ENCODE results near the gene MIER2.
"Not testable (repeated sequence)": the region's sequence is repeated elsewhere in the genome, so short reads cannot be mapped to it uniquely, and the experiment has no call there.

Gene MIER2

DNA sequence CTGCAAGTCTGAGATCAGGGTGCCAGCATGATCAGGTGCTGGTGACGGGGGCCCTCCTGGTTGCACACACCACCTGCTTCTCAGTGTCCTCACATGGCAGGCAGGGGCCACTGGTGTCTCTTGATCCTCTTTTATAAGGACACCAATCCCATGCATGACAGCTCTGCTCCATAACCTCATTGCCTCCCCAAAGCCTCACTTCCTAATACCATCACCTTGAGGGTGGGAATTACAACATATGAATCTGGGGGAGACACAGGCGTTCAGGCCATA lies 15.0 kb upstream of the MIER2 start:
- DNase-seq (ENCODE audit: low spot score): no peak

DNA sequence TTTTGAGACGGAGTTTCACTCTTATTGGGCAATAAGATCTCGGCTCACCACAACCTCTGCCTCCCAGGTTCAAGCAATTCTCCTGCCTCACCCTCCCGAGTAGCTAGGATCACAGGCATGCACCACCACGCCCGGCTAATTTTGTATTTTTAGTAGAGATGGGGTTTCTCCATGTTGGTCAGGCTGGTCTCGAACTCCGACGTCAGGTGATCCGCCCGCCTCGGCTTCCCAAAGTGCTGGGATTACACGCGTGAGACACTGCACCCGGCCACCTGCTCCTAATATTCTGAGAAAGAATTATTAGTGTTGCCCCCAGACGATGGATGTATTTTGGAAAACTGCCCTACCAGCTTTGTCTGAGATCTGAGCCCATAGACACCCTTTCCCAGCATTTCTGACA lies 10.9 kb upstream of the MIER2 start:
- DNase-seq (ENCODE audit: low spot score): not testable (repeated sequence)

DNA sequence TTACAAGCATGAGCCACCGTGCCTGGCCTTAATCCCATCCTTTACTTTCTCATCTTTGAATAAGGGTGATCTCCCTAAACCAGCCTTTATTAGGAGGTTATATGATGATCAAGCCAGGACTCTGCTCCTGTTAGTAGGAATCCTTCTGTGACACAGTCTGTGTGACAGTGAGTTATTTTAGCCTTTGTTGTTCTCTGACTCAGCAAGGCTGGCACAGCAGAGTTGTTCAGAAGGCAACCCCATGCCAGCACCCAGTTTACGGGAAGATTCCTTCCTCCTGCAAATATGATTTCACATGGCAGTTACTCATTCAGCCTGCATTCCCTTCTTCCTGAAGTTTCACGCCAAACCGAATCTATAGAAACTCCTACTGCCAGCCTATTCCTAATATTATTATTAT lies 10.5 kb upstream of the MIER2 start:
- no peak for DNase-seq (ENCODE audit: low spot score)

DNA sequence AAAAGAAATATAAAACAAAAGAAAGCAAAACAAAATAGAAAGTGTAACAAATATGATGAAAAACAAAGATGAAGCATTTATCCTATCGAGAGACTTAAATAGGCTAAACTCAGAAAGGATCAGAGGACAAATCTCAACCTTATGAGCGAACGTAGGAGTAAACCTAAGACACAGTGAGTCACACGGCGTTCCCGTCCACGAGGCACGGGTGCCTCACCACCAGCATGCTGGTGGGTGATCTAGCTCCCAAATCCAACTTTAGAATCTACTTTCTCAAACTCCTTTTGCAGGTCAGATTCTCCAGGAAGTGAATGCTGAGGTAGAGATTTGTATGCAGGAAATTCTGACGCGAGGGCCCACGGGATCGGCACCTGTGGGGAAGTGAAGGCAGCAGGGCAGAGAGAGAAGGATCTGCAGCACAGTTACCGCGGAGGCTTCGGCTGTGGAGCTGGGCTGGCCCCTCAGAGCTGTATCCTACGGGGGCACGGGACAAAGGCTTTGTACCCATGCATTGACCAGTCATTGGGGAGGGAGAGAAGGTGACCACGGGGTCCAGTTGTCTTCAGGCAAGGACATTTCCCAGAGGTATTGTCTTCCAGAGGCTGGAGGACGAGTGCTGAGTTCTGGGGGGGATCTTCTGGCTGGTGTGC lies 7.5 kb upstream of the MIER2 start:
- DNase-seq (ENCODE audit: low spot score): no peak

DNA sequence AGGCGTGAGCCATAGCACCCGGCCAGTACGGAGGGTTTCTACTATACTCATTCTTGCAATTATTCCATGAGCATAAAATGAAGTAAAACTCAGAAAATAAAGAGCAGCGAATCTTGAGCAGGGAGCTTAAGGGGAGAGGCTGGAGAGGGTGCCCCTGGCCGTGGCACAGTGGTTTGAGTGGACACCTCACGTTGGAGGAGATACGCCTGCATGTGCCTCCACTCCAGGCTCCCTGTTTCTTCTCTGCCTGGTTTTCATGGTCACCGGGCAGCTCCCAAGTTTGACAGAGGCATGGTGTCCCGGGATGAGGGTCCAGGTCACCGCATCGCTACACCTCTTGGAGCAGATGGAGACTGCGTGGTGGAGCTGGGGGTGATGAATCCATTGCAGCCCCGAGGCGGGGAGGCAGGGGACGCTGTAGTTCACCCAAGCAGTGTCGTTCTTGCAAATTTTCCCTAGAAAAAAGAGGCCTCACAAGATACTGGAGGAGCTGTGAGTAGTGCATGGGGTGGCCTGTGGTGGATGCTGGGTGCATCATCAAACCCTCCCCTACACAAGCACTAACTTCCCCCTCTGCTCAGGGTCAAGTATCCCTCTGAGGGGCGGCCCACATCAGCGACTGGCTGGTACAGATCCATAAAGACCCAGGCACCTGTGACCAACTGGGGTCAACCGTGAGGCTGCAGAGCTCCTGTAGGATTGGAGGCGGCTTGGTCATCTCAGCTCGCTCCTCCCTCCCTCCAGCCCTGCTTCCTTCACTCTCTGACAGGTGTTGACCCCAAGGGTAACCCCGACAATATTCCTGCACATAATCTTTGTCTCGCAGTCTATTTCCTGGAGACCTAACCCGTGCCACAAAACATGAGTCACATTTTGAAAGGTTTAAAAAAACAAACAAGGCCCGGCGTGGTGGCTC lies 3.6 kb upstream of the MIER2 start:
- no peak for DNase-seq (ENCODE audit: low spot score)

- DNase-seq (ENCODE audit: low spot score): no peak
Observed at GRCh38 chr19:345320-345879, 804 bp upstream of the MIER2 start.

DNA sequence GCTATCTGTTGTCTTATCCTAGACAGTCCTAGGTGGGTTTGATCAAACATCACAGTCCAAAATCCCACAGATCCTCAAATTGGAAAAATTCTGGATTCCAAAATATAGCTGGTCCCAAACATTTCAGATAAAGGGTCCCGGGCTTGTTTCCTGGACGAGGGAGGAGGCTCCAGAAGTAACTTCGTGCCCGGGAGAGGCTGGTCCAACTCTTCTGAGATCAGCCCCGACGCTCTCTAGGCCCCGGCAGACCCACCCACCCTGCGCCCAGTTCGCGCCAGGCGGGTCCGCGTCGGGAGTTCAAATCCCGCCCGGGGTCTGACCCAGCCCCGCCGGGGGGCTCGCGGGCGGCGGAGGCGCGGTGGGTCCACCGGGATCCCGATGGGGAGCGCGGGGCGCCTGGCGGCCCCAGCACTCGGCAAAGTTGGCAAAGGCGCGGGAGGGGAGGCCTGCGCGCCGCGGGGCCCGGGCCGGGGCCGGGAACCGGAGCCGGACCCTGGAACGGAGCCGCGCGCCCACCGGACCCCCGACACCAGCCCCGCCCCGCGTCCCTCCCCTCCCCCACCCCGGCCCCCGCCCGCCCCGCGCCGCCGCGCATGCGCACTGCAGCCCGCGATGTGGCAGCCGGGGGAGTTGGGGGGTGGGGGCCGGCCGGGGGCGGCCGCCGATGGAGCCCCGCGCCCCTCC lies 513 bp downstream of the MIER2 start:
- no peak for DNase-seq (ENCODE audit: low spot score)

GRCh38 chr19:343451-343931 lies 1.1 kb downstream of the MIER2 start:
- DNase-seq (ENCODE audit: low spot score): no peak

DNA sequence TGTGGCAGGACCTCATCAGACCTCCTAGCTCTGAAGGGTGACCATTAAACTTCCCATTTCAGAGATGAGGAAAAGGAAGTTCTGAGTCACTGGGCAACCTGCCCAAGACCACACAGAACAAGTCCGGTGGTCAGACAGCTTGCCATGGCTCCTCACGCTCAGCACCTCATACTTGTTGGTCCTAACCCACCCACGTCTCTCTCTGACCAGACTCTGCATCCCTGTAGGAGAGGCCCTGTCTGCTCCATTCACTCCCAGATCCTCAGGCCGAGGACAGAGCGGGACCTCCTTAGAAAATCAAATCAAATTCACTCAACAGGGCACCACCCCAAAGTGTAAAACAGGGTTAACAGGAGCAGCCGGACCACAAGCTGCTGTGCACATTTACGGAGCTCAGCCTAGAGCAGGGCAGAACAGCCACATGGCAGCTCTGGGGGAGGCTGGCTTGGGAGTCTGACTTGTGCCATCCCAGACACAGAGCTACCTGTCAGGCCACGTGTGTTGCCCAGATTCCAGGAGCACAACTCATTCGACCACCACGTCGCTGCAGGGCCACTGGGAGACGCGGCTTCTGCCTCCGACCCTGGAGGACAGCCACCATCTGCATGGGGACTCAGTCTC lies 1.7 kb downstream of the MIER2 start:
- peak; percentile 39 for DNase-seq (ENCODE audit: low spot score)

- no peak for DNase-seq (ENCODE audit: low spot score)
Observed at GRCh38 chr19:342128-342455, 2.5 kb downstream of the MIER2 start.

GRCh38 chr19:341386-342127 lies 3.0 kb downstream of the MIER2 start:
- no peak for DNase-seq (ENCODE audit: low spot score)

DNA sequence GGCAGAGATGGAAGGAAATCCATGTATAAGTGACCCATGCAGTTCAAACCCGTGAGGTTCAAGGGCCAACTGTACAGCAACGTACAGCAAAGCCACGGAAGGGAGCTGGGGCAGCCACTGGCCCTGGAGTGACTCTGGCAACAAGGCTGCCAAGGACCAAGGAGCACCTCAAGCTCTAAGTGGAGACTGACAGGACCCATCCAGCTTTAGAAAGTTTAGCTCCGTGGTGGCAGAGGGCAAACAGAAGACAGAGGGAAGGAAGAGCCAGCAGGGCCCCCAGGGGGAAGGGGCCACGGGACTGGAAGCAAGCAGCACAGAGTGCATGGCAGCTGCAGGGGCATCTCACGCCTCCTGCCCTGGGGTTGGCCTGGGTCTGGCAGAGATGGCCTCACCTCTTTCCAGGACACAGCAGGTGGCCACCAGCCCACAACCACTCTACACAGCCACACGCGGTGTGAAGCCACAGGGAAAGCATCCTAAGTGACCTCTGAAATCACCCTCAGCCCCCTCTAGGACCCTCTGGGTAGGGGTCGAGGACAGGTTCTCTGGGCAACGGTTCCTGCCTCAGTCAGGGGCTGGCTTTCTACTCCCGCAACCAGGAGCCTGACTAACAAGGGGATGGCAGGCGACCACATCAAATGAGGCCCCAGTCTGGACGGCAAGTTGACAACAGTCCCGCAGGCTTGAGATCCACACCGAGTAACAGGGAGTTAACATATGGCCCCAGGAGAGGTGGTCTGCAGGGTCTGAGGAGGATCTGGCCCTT lies 3.8 kb downstream of the MIER2 start:
- no peak for DNase-seq (ENCODE audit: low spot score)

DNA sequence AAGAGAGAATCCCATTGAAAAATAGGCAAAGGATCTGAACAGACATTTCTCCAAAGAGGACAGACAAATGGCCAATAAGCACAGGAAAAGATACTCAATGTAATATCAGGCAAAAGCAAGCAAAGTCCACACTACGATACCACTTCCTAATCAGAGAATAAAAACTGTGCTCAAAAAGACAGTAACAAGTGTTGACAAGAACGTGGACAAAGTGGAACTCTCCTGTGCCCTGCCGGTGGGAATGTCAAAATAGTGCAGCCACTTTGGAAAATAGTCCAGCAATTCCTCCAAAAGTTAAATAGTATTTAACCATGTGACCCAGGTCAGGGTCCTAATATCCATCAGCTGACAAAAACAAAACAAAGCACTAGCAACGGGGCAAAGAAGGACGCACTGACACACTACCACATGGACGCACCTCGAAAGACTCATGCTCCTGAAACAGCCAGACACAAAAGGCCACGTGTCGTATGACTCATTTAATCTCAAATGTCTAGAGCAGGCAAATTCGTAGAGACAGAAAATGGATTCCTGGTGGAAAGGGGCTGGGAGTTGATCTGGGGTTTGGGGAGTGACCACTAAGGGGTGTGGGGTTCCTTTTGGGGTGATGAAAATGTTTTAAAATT lies 5.2 kb downstream of the MIER2 start:
- DNase-seq (ENCODE audit: low spot score): no peak

GRCh38 chr19:338421-338820 lies 6.2 kb downstream of the MIER2 start:
- no peak for DNase-seq (ENCODE audit: low spot score)

DNA sequence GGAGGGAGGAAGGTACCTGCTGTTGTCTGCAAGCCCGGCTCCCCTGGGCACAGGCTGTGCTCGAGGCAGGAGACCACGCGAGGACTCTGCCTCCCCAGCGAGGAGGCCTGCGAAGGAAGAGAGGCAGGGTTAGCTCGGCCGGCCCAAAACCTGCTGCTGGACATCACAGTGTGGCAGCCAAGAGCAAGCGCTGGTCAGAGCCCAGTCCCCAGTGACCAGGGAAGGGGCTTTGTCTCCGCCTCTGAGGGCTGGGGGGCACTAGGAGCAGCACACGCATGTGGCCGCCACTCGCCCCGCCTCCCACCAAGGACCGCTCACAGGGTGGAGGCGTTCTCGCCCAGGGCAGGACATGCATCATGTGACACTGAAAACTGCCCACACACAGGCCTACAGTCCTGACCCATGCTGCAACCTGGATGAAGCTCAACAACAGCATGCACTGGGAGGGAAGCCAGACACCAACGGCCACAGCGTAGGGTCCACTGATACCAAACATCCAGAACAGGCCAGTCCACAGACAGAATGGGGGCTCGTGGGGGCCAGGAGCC lies 8.5 kb downstream of the MIER2 start:
- DNase-seq (ENCODE audit: low spot score): no peak

- no peak for DNase-seq (ENCODE audit: low spot score)
Observed at GRCh38 chr19:335486-336066, 9.0 kb downstream of the MIER2 start.

GRCh38 chr19:335072-335471 lies 9.5 kb downstream of the MIER2 start:
- DNase-seq (ENCODE audit: low spot score): no peak

DNA sequence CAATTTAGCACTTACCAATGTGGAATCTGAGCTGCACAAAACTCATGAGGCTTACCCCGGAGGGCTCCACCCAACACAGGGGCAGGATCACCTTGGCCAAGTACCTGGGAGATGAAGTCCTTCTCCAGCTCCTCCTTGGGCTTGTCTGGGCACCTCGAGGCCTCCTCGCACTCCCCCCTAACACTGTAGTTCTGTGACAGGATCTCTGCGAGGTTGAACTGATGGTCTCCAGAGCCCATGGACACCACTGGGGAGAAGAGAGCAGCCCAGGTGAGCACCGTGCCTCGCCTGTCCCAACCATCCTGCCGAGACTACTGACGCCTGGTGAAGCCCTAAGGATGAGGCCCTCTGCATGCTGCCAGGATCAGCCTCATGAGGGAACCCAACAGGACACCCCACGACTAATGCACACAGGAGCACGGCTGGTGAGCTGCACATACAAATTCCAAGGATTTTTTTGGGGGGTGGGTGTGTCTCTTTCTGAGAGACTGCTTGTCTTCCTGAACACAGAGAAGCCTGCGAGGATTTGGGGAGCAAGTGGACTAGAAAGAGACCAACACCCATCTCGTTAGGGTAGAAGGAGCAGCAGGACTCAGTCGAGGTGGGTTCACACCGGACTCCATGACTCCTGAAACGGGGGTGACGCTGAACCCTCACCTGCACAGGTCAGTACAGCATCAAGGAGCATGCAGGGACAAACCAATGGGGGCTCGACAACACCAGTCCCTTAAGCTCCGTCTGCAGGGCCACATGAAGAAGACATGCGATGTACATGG lies 10.1 kb downstream of the MIER2 start:
- no peak for DNase-seq (ENCODE audit: low spot score)

DNA sequence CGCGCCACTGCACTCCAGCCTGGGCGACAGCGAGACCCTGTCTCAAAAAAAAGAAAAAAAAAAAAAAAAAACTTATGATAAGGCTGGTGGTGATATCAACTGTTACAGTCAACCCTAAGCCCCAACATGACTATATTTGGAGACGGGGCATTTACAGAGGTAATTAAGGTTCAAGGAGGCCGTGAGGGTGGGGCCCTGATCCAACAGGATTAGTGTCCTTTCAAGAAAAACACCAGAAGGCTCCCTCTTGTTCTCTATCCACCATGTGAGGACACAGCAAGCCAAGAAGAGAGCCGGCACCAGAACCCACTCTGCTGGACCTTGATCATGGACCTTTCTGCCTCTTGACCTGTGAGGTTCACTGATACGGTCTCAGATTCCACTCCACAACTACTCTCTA lies 14.1 kb downstream of the MIER2 start:
- no peak for DNase-seq (ENCODE audit: low spot score)
